ENCODE results near the gene SLC25A12.

- TF ChIP-seq POLR2A (IDR thresholded peaks at IDR 0.05; ENCODE audit: extremely low read depth, insufficient read length) = no peak
- TF ChIP-seq CTCF (IDR thresholded peaks at IDR 0.05; ENCODE audit: low read depth, low read length) = no peak
- no peak for TF ChIP-seq MYC (IDR thresholded peaks at IDR 0.05; ENCODE audit: low read depth, low read length)
- TF ChIP-seq MAX (IDR thresholded peaks at IDR 0.05; ENCODE audit: low read depth, low read length) = no peak
Measured at GRCh38 chr2:171830039-171830438, 64.0 kb downstream of the SLC25A12 start.
